Stimulated activated CD8-positive, alpha-beta memory T cell treated with anti-CD3 and anti-CD28 coated beads, Interleukin-4, amount 100 ng/mL, for 4 hours (primary cell): ENCODE results near the gene MCAM.

Experiments used
- DNase-seq, 2 donors: peaks; one replicate each; pipeline ENCODE4 v3.0.0-alpha.2; 2020; ENCODE audit warnings: low read depth in 2 of 2, low spot score in 1 of 2

Gene MCAM

DNA sequence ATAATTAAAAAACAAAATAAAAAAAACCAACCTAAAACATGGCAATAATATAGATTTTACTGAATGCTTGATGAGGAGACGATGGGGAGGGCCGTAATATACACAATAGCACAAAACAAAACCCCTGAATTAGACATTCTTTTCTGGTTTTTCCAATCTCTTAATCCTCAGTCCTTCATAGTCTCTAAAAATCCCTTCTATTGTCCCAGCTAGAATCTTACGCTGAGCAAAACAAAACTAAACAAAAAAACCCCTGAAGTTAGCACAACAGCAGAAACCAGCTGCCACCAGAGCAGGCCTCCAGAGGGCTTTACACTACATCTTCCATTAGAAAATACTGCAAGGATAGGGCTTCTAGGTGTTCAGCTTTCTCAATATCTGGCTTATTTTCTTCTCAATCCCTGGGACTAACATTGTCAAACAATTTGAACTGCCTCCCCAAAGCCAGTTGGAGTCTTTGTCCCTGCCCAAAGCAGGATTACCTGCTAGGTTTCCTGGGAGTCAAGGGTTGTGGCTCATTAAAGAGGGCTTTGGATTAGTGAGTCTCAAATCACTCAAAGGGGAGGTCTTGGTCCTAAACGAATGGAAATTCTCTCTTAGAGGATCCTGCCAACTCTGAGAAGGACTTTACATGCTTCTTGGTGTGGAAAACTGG lies 15.3 kb upstream of the MCAM start:
- DNase-seq, result no peak

DNA sequence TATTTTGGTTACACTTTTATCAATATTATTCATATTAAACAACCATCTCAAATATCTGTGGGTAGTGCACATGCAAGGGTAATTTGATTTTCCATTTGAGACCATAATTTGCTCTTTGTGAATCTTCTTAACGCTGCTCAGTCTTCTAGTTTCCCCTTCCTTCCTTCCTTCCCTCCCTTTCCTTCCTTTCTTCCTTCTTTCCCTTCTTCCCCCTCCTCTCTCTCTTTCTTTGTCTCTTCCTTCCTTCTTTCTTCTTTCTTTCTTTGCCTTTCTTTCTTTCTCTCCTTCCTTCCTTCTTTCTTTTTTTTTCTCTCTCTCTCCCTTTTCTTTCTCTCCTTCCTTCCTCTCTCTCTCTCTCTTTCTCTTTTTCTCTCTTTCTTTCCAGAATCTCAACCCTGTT lies 13.3 kb upstream of the MCAM start:
- DNase-seq, result no peak

DNA sequence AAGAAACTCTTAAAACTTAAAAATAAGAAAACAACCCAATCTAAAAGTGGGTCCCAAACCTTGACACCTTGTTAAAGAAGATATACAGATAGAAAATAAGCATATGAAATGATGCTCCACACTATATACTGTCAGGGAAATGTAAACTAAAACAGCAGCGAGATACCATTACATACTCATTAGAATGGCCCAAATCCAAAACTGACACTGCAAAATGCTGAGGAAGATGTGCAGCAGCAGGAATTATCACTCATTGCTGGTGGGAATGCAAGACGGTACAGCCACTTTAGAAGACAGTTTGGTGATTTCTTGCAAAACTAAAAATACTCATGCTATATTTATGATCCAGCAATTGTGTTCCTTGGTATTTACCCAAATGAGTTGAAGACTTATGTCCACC lies 12.4 kb upstream of the MCAM start:
- no peak for DNase-seq

DNA sequence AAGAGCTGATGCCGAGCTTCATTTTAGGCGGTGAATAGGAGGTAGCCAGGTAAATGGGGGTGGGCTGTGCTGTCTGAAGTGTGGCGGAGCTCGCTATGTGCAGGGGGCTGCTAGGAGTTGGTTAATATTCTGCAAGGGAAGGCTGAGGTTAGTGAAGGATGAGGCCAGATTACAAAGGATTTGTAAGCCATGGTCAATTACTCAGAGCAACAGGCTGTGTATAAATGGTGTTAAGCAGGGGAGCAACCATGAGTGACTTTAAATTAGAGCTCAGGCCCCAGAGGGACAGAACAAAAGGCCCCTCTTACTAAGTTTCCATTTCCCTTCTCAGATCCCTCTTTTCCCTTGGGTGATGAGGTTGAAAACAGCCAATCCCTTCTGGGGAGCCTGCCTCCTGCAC lies 7.3 kb upstream of the MCAM start:
- no peak for DNase-seq

GRCh38 chr11:119323532-119324033 lies 6.7 kb upstream of the MCAM start:
- DNase-seq, result peak; percentile 49 to 78

GRCh38 chr11:119322921-119323531 lies 6.1 kb upstream of the MCAM start:
- DNase-seq, result no peak

DNA sequence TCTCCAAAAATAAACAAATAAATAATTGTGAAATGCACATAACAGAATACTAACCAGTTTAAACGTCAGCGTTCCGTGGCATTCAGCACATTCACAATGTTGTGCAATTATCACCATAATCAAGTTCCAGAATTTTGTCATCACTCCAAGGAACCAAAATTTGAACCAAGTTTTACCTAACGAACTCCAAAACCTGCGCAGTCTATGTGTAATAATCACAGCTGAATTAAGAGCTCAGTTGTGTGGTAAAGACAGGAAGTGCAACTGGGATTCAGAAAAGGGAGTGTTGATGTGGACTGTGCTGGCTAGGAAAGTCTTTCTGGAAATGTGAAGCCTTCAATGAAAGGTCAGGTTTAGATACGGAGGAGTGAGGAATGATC lies 5.4 kb upstream of the MCAM start:
- DNase-seq, result no peak

- no peak for DNase-seq
Observed at GRCh38 chr11:119320776-119321524, 4.0 kb upstream of the MCAM start.

DNA sequence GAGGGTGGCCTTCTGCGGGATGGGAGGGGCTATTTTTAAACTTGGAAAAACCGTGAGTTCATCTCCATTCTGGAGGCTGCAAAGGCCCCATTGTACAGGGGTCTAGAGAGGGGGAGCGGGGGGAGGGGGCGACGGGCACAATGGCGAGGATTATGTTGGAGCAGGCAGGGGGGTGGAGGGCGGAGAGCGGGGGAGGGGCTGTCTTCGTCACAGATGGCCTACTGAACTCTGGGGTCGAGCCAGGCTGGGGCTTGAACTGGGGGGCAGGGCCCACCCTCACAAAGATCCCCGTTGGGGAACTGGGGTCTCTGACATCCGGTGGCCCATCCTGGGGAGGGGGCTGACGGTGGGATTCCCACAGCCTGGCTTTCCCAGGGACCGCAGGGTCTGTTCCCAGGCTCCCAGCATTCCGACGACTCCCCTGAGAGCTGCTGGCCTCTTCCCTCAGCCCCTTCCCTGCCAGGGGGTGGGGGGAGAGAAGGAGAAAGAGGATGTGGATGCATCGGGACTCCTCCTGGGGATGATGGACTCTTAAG lies 3.4 kb upstream of the MCAM start:
- DNase-seq, result no peak

- DNase-seq, result no peak
Observed at GRCh38 chr11:119319700-119320239, 2.8 kb upstream of the MCAM start.

GRCh38 chr11:119319136-119319699 lies 2.3 kb upstream of the MCAM start:
- no peak for DNase-seq

DNA sequence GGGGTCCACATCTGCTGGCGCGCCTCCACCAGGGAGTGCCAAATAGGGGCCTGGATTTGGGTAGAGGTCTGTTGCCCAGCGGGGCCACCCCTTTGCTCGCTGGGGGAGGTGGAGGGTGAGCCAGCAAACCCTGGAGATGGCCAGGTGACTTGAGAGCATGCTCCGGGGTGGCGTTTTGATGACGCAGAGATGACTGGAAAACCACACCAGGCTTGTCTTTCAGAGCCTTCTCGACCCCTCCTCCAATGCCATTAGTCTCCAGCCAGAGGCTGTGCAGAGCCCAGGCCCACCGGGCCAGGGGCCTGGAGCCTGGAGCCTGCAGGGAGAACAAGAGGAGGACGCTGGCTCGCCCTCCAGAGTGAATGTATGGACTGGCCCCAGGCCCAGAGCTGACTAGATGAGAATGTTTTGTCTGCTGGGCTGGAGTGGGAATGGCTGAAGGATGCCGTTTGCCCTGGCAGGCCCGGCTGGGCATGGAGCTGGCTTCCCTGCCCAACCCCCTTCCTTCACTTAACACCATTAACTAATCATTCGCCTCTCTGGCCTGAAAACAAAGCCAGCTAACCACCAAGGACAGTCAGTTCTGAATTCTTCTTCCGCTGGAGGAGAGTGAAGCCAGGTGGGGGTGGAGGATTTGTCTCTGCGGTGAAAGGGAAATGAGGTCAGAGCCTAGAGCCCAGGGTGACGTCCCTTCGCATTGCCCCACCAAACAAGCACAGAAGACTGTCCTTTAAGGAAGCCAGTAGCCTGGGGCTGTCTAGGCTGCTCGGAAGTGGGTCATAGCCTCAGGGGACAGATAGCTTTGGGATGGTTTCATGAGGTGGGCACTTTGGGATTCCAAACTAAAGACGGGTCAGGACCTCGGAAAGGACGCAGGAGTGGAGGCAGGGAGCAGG lies 1.6 kb upstream of the MCAM start:
- no peak for DNase-seq

GRCh38 chr11:119317592-119318239 lies 786 bp upstream of the MCAM start:
- no peak for DNase-seq

DNA sequence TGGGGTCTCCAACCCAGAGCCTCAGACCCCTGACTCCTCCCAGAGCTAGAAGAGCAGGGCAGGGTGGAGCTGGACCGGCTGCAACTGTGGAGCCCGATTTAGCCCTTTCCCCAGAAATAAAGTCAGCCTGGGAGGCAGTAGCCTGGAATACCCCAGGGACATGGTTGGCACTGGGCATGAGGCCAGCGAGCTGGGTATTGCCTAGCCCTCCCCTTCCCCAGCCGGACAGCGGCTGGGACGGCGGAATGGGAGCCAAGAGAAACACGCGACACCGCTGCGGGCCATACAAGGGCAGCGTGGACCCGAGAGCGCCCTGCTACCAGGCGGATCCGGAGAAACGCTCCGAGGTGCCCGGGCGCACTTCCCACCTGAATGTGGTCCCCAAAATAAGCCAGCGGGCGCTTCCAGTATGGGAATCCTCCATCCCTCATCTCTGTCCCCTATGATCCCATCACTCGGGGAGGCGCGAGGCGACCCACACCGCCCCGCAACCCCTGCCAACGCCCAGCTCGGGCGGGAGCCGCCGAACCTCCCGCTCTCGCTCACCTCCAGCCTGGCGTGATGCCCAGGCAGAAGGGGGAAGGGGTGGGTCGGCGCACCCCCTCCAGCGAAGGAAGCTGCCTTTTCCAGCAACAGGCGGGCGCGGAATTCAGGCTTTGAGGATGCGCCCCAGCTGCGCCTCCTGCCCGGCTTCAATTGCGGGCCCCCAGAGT lies 758 bp downstream of the MCAM start:
- DNase-seq, result no peak

DNA sequence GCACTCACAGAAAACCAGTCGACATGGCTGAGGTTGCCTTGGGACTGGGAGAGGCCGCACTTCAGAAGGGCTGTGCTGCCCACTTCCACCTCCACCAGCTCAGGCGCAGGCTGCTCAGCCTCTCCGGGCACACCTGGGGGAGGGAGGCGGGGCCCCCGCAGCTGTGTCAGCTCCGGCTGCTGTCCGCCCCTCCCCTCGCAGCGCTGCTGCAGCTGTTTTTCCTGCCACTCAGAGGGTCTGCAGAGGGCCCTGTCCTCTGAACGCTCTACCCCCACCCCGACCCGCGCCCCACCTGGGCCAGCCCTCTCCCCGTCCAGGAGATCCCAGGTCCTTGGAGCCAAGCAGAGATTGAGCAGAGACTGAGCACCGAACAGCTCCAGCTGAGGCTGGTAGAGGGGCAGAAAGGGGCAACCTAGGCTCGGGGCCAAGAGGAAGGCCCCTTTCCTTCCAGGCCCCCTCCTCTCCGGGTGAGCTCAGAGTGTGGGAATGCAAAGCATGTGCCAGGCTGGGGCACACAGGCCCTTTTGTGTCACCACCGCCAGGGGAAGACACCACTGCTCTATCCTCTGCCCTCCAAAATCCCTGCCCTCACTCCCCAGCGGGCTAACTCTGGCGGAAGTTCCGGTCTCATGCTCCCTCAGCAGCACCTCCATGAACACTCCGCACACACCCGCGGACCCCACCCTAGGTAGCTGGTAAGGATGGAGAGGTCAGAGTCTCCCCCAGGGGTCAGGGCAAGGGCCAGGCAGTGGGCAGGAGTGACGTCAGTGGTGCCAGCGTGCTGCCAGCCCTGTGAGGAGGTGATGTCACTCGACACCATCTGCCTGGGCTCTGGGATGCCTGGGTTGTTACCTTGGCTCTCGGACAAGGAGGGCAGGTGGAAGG lies 1.6 kb downstream of the MCAM start:
- DNase-seq, result peak in 1 of 2 donors; percentile 36

DNA sequence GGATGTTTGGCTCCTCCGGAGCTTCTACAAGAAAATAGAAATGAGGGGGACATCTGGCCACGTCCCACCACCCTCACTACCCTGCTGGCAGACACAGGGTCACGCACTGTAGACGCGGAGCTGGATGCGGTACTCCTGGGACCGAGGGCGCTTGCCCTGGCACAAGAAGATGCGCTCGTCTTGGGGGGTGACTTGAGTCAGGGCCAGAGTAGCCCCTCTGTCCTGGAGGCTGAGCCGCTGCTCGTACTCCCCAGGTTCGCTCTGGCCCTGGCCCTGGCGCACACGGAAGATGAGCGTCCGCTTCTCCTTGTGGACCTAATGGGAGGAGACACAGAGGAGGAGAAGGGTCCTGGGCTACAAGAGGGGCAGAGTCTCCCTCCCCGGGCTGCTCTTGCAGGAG lies 2.2 kb downstream of the MCAM start:
- no peak for DNase-seq

GRCh38 chr11:119310682-119311052 lies 6.3 kb downstream of the MCAM start:
- DNase-seq, result no peak

DNA sequence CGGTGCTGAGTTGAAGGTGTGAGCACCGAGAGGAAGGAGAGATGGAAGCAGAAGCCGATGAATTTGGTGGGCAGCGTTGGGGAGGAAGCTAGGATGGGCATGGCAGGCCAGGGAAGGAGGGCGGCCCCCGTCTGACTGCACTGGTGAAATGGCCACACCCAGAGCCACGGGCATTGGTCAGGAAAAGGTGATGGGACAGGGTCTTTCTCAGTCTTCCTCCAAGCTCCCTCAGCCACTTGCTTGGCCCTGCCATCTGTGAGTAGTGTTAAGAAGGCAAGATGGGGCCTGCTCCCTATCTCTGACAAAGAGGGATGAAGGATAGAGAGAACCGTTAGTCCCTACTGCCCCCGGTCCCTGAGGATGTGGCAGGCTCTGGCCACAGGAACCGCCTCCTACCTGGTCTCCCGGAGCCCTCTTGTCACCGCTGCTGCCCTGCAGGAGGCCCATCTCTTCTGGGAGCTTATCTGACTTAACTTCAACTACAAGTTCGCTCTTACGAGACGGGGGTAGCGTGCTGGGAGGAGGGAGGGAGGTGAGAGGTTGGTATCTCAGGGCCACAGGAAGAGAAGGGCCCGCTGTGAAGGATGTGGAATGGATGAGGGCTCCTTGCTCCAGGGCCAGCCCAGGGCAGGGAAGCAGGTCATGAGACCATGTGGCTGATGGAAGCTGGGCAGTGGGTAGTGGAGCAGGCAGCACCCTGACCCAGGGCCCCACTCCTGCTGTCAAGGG lies 6.8 kb downstream of the MCAM start:
- no peak for DNase-seq
